BJ (cell line): ENCODE measurements around the gene RUNX2. TPM values are rescaled to one million over a fixed set of nuclear protein-coding genes. Genes with fewer than 3 reads are reported as not detected.

Source experiments
- CTCF ChIA-PET: fragments of 350-600 bp; formaldehyde crosslinking; extraction: SDS; loops from one replicate; lab custom pipeline; 2021; ENCODE audit warnings: antibody characterized with exemption, inconsistent platforms; lab: Yijun Ruan, JAX
- POLR2A ChIA-PET: fragments of 300-600 bp; sonication (Branson Sonifier 250); formaldehyde crosslinking; extraction: SDS; loops from one replicate; lab custom pipeline; 2021; ENCODE audit warnings: antibody characterized with exemption; lab: Charles Lee
- DNase-seq: peaks from one replicate; pipeline ENCODE4 v3.0.0-alpha.2; 2011; ENCODE audit warnings: low read depth
- H3K27me3 ChIP-seq: 2 replicates; pipeline ENCODE4 v1.6.0; 2011; ENCODE audit warnings: low read length; ENCODE audit not compliant: control insufficient read depth, insufficient read depth
- H3K36me3 ChIP-seq: 2 replicates; pipeline ENCODE4 v1.5.1; 2011; ENCODE audit warnings: low read length; ENCODE audit not compliant: control insufficient read depth, insufficient read depth
- H3K4me3 ChIP-seq: 2 replicates; pipeline ENCODE4 v1.5.1; 2011; ENCODE audit warnings: low read depth, mild to moderate bottlenecking, control low read depth, low read length
- polyA plus RNA-seq: library from polyadenylated mRNA; depleted of rRNA; stranded (reverse); fragments of >200 nt; gene quantifications from 2 replicates; pipeline ENCODE4 v1.2.3, GENCODE V29; 2011
- TF ChIP-seq, protein P1 (sequence below): IDR thresholded peaks from 2 replicates; pipeline ENCODE4 v1.5.1; 2011; ENCODE audit warnings: low read depth, mild to moderate bottlenecking, control low read depth, inconsistent platforms, low read length, moderate library complexity; ENCODE audit not compliant: insufficient read depth

Gene RUNX2
- polyA plus RNA-seq, 1 experiment: 1.5 TPM

DNA sequence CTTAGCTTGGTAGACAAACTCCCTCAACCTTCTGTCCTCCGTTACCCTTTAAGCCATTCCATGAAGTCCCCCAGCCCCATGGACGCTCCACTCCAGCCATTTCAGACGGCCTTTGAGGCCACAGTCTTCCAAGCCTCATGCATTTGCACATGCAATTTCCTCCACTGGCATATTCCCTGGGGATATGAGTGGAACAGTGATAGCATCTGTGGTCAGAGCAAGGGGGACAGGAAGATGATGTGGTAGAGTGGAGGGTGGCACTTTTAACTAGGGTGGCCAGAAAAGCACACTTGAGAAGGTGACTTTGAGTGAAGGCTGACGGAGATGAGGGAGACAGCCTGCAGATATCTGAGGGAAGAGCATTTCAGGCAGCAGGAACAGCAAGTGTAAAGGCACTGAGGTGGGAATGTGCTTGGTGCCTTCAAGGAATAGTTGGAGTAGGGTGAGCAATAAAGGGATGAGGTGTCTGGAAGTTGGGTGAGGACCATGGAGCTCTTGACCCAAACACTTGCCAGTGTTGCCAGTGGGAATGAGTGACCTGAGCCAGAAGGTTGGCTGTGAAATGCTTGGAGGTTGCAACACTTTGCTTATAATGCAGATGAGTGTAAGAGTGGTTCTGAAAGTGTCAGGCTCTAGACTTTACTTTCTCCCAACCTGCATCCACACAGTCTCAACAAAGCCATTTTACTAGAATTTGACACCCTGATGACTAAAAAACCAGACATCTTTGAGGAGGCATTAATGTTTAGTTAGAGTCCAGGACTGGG is 325.2 kb downstream of the RUNX2 start:
- POLR2A ChIA-PET: no interaction called here
- H3K36me3 ChIP-seq: no peaks in the 10 kb centered on the region
- H3K27me3 ChIP-seq: no peaks in the 10 kb centered on the region
- TF ChIP-seq, protein P1, sequence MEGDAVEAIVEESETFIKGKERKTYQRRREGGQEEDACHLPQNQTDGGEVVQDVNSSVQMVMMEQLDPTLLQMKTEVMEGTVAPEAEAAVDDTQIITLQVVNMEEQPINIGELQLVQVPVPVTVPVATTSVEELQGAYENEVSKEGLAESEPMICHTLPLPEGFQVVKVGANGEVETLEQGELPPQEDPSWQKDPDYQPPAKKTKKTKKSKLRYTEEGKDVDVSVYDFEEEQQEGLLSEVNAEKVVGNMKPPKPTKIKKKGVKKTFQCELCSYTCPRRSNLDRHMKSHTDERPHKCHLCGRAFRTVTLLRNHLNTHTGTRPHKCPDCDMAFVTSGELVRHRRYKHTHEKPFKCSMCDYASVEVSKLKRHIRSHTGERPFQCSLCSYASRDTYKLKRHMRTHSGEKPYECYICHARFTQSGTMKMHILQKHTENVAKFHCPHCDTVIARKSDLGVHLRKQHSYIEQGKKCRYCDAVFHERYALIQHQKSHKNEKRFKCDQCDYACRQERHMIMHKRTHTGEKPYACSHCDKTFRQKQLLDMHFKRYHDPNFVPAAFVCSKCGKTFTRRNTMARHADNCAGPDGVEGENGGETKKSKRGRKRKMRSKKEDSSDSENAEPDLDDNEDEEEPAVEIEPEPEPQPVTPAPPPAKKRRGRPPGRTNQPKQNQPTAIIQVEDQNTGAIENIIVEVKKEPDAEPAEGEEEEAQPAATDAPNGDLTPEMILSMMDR: no peak
- CTCF ChIA-PET: interaction anchor here (0.6 to 1.3 kb wide), 2 partner anchors 281 to 998 kb away, joined by 3 read pairs; no protein-coding TSS in a partner anchor
- no peak for DNase-seq
- H3K4me3 ChIP-seq: no peak overlapping the region

- no peaks in the 10 kb centered on the region for H3K27me3 ChIP-seq
- no peak for DNase-seq
- ChIA-PET POLR2A (no interaction called here), CTCF (interaction anchor here (0.7 to 1.3 kb wide), 3 partner anchors 9 to 999 kb away, joined by 3 read pairs; no protein-coding TSS in a partner anchor)
- H3K36me3 ChIP-seq: no peaks in the 10 kb centered on the region; the same call in 1 of the 2 replicates
- TF ChIP-seq, protein P1: no peak
- no peak overlapping the region for H3K4me3 ChIP-seq
Observed at GRCh38 chr6:45654673-45655072, 326.5 kb downstream of the RUNX2 start.

- no peak overlapping the region for H3K4me3 ChIP-seq
- POLR2A ChIA-PET: interaction anchor here (0.6 to 1.3 kb wide), 2 partner anchors 47 to 202 kb away, joined by 3 read pairs; no protein-coding TSS in a partner anchor
- no peaks in the 10 kb centered on the region; the same call in 1 of the 2 replicates for H3K36me3 ChIP-seq
- no peaks in the 10 kb centered on the region for H3K27me3 ChIP-seq
- TF ChIP-seq, protein P1: no peak
- DNase-seq: peak; percentile 100
- CTCF ChIA-PET: interaction anchor here (0.7 to 1.1 kb wide), 5 partner anchors 10 to 1002 kb away, joined by 3 read pairs; no protein-coding TSS in a partner anchor
Observed at GRCh38 chr6:45655745-45656476, 327.8 kb downstream of the RUNX2 start.

GRCh38 chr6:45657226-45657625 is 329.1 kb downstream of the RUNX2 start:
- POLR2A ChIA-PET: no interaction called here
- CTCF ChIA-PET: interaction anchor here (0.9 to 1.9 kb wide), 4 partner anchors 9 to 1003 kb away, joined by 3 to 6 read pairs (median 3); no protein-coding TSS in a partner anchor
- Histone ChIP-seq H3K36me3 (no peaks in the 10 kb centered on the region; the same call in 1 of the 2 replicates), H3K4me3 (no peak overlapping the region), H3K27me3 (no peaks in the 10 kb centered on the region)
- TF ChIP-seq, protein P1: no peak
- peak; percentile 39 for DNase-seq

GRCh38 chr6:45658400-45658799 is 330.3 kb downstream of the RUNX2 start:
- POLR2A ChIA-PET: no interaction called here
- TF ChIP-seq, protein P1: no peak
- no peak overlapping the region for H3K4me3 ChIP-seq
- DNase-seq: no peak
- H3K27me3 ChIP-seq: no peaks in the 10 kb centered on the region
- CTCF ChIA-PET: interaction anchor here (1.9 kb wide), 1 partner anchor 56 kb away, joined by 6 read pairs; no protein-coding TSS in a partner anchor
- H3K36me3 ChIP-seq: no peaks in the 10 kb centered on the region; the same call in 1 of the 2 replicates
